ENCODE measurements around the gene PDIA5. TPM values are rescaled to one million over a fixed set of nuclear protein-coding genes. Genes with fewer than 3 reads are reported as not detected.
"Not testable (repeated sequence)": the region's sequence is repeated elsewhere in the genome, so short reads cannot be mapped to it uniquely, and the experiment has no call there.

PDIA5 gene
- polyA plus RNA-seq, 1 donor from 2014 or later, result 1.4 TPM

DNA sequence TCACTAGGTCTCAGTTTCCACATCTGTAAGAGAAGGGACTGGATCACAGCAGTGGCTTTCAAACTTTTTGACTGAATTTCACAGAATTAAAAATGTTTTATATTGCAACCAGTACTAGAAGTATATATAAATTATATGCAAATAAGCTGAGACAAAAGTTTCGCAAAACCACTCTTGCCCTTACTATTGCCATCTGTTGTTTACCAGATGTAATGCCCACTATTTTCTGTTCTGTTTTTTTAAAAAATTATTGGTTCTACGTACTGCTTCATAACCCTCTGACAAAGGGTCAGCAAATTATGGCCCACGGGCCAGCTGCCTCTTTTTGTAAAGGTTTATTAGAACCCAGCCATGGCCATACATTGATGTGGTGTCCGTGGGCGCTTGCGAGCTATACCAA, 44.8 kb downstream of the PDIA5 start:
- no peaks in the 10 kb centered on the region for H3K9me2 ChIP-seq (ENCODE audit: insufficient read depth, low read length)
- TF ChIP-seq MXI1 (conservative IDR thresholded peaks at IDR 0.05; ENCODE audit: poor library complexity, severe bottlenecking) (no peak), EZH2 (IDR thresholded peaks at IDR 0.05; ENCODE audit: borderline replicate concordance, insufficient read depth, low read length, poor library complexity, severe bottlenecking) (no peak)
- H3K4me2 ChIP-seq (ENCODE audit: low read length), result no peak overlapping the region
- no peak overlapping the region for H3K27ac ChIP-seq (ENCODE audit: low read length)
- H2AFZ ChIP-seq (ENCODE audit: low read depth, low read length), result no peak overlapping the region
- H3F3A ChIP-seq (ENCODE audit: insufficient read depth, low read length, poor library complexity, severe bottlenecking), result no peaks in the 10 kb centered on the region
- no peaks in the 10 kb centered on the region for H3K9me3 ChIP-seq (ENCODE audit: low read length)
- H3K79me2 ChIP-seq (replicated peaks; ENCODE audit: insufficient read depth, low read length), result no peaks in the 10 kb centered on the region
- H3K27me3 ChIP-seq (ENCODE audit: insufficient read depth, low read depth, low read length), result no peaks in the 10 kb centered on the region
- H3K36me3 ChIP-seq (ENCODE audit: insufficient read depth, low read length), result no peaks in the 10 kb centered on the region
- no peak overlapping the region for H3K9ac ChIP-seq (ENCODE audit: low read length)
- no peaks in the 10 kb centered on the region for H4K20me1 ChIP-seq (ENCODE audit: insufficient read depth)
- H3K4me3 ChIP-seq (ENCODE audit: low read length), result no peak overlapping the region

DNA sequence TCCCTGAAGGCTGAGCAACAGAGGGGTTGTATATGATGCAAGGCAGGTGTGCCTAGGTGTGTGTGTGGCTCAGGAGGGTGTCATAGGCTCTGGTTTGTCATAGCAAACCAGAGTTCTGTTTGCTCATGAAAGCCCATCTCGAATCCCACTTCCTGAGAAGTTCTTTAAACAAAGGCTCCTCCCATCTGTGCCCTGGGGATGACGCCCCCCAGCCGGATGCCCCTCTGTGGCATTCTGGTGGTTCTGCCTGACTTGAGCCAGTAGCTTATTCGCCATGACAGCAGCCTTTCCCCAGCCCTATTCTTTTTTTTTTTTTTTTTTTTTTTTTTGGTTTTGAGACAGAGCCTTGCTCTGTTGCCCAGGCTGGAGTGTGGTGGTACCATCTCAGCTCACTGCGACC, 45.4 kb downstream of the PDIA5 start:
- TF ChIP-seq, protein P1, sequence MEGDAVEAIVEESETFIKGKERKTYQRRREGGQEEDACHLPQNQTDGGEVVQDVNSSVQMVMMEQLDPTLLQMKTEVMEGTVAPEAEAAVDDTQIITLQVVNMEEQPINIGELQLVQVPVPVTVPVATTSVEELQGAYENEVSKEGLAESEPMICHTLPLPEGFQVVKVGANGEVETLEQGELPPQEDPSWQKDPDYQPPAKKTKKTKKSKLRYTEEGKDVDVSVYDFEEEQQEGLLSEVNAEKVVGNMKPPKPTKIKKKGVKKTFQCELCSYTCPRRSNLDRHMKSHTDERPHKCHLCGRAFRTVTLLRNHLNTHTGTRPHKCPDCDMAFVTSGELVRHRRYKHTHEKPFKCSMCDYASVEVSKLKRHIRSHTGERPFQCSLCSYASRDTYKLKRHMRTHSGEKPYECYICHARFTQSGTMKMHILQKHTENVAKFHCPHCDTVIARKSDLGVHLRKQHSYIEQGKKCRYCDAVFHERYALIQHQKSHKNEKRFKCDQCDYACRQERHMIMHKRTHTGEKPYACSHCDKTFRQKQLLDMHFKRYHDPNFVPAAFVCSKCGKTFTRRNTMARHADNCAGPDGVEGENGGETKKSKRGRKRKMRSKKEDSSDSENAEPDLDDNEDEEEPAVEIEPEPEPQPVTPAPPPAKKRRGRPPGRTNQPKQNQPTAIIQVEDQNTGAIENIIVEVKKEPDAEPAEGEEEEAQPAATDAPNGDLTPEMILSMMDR (IDR thresholded peaks at IDR 0.05; ENCODE audit: poor library complexity, severe bottlenecking), result no peak
- no peak for TF ChIP-seq MXI1 (conservative IDR thresholded peaks at IDR 0.05; ENCODE audit: poor library complexity, severe bottlenecking)
- no peak for TF ChIP-seq EP300 (conservative IDR thresholded peaks at IDR 0.05; ENCODE audit: poor library complexity, severe bottlenecking)
- no peak for TF ChIP-seq SMC3 (conservative IDR thresholded peaks at IDR 0.05; ENCODE audit: poor library complexity)
- TF ChIP-seq, protein P2, sequence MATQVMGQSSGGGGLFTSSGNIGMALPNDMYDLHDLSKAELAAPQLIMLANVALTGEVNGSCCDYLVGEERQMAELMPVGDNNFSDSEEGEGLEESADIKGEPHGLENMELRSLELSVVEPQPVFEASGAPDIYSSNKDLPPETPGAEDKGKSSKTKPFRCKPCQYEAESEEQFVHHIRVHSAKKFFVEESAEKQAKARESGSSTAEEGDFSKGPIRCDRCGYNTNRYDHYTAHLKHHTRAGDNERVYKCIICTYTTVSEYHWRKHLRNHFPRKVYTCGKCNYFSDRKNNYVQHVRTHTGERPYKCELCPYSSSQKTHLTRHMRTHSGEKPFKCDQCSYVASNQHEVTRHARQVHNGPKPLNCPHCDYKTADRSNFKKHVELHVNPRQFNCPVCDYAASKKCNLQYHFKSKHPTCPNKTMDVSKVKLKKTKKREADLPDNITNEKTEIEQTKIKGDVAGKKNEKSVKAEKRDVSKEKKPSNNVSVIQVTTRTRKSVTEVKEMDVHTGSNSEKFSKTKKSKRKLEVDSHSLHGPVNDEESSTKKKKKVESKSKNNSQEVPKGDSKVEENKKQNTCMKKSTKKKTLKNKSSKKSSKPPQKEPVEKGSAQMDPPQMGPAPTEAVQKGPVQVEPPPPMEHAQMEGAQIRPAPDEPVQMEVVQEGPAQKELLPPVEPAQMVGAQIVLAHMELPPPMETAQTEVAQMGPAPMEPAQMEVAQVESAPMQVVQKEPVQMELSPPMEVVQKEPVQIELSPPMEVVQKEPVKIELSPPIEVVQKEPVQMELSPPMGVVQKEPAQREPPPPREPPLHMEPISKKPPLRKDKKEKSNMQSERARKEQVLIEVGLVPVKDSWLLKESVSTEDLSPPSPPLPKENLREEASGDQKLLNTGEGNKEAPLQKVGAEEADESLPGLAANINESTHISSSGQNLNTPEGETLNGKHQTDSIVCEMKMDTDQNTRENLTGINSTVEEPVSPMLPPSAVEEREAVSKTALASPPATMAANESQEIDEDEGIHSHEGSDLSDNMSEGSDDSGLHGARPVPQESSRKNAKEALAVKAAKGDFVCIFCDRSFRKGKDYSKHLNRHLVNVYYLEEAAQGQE (IDR thresholded peaks at IDR 0.05; ENCODE audit: borderline replicate concordance), result no peak
- TF ChIP-seq POLR2AphosphoS5 (IDR thresholded peaks at IDR 0.05), result no peak
- no peak for TF ChIP-seq EZH2 (IDR thresholded peaks at IDR 0.05; ENCODE audit: borderline replicate concordance, insufficient read depth, low read length, poor library complexity, severe bottlenecking)
- TF ChIP-seq RAD21 (conservative IDR thresholded peaks at IDR 0.05), result no peak
- TF ChIP-seq TAF1 (IDR thresholded peaks at IDR 0.05; ENCODE audit: low read depth), result no peak
- Histone ChIP-seq H3K27me3 (ENCODE audit: insufficient read depth, low read depth, low read length) (no peaks in the 10 kb centered on the region), H3K79me2 (replicated peaks; ENCODE audit: insufficient read depth, low read length) (no peaks in the 10 kb centered on the region), H3K36me3 (ENCODE audit: insufficient read depth, low read length) (no peaks in the 10 kb centered on the region), H2AFZ (ENCODE audit: low read depth, low read length) (no peak overlapping the region), H4K20me1 (ENCODE audit: insufficient read depth) (no peaks in the 10 kb centered on the region), H3K27ac (ENCODE audit: low read length) (no peak overlapping the region), H3K9me3 (ENCODE audit: low read length) (no peaks in the 10 kb centered on the region), H3K4me3 (ENCODE audit: low read length) (no peak overlapping the region), H3K4me2 (ENCODE audit: low read length) (no peak overlapping the region), H3K9me2 (ENCODE audit: insufficient read depth, low read length) (no peaks in the 10 kb centered on the region), H3K9ac (ENCODE audit: low read length) (no peak overlapping the region), H3F3A (ENCODE audit: insufficient read depth, low read length, poor library complexity, severe bottlenecking) (no peaks in the 10 kb centered on the region)

DNA sequence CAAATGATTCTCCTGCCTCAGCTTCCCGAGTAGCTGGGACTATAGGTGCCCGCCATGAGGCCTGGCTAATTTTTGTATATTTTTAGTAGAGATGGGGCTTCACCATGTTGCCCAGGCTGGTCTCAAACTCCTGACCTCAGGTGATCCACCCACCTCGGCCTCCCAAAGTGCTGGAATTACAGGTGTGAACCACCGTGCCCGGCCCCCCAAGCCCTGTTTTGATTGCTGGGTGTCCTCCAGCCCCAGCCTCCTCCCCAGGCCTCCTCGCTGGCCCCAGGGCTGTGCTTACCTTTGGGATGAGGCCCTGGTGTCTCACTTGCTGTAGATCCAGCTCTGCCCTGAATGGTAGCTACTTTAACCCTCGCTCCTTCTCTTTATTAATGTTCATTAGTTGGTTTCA, 45.8 kb downstream of the PDIA5 start:
- H3K9ac ChIP-seq (ENCODE audit: low read length); H3K9me3 ChIP-seq (ENCODE audit: low read length); H3K27ac ChIP-seq (ENCODE audit: low read length); H3K4me3 ChIP-seq (ENCODE audit: low read length); H3K9me2 ChIP-seq (ENCODE audit: insufficient read depth, low read length); H3K27me3 ChIP-seq (ENCODE audit: insufficient read depth, low read depth, low read length); H3K4me2 ChIP-seq (ENCODE audit: low read length); H4K20me1 ChIP-seq (ENCODE audit: insufficient read depth); H3K36me3 ChIP-seq (ENCODE audit: insufficient read depth, low read length); H2AFZ ChIP-seq (ENCODE audit: low read depth, low read length); H3F3A ChIP-seq (ENCODE audit: insufficient read depth, low read length, poor library complexity, severe bottlenecking); H3K79me2 ChIP-seq (replicated peaks; ENCODE audit: insufficient read depth, low read length): not testable (repeated sequence)
